Anterior cingulate cortex (tissue), 58 donors: ENCODE results near the gene ALG14.
"Not testable (repeated sequence)": the region's sequence is repeated elsewhere in the genome, so short reads cannot be mapped to it uniquely, and the experiment has no call there.

Experiments
- DNase-seq, 58 donors: peaks; one replicate each; lab custom pipeline; 2025; lab: John Stamatoyannopoulos, UW

Gene ALG14

DNA sequence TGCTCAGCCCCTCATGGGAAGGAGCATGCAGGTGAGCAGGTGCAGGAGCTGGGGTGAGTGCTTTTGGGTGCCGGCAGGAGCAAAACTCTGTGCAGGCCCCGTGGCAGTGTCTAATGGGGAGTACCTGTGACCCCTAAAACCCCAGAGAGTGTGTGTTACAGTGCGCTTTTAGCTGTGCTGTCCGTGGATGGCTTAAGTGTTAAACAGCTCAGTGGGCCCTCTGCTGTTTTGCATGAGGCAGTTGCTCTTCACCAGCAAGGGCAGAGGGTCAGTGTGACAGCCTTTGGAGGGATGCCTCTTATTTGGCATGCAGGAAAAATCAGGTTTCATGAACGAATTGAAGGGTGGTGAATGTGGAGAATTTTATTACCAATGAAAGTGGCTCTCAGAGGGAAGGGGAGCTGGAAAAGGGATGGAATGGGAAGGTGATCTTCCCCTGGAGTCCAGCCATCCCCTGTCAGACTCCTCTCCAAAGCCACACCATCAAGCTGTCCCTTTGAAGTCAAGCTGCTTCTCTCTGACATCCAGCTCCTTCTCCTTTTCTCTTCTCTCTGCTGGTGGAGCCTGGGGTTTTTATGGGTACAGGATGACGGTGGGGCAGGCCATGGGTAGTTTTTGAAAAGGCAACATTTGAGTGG is 17.0 kb upstream of the ALG14 start:
- DNase-seq: no peak

DNA sequence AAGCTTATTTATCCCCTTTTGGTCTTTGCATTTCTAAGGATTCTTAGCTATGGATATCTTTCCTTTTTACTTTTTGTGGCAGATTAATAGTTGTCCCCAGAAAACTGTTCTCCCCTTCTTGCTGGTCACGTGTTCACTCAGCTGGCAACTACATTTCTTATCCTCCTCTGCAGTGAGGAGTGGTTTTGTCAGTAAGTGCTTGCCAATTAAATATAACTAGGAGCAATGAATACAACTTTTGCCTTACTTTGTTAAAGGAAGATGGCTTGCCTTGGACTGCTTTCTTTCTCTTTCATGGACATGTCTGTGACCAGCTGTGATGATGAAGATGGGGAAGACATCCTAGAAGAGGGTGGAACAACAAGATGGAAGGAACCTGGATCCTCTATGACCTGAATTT is 15.6 kb upstream of the ALG14 start:
- no peak for DNase-seq

DNA sequence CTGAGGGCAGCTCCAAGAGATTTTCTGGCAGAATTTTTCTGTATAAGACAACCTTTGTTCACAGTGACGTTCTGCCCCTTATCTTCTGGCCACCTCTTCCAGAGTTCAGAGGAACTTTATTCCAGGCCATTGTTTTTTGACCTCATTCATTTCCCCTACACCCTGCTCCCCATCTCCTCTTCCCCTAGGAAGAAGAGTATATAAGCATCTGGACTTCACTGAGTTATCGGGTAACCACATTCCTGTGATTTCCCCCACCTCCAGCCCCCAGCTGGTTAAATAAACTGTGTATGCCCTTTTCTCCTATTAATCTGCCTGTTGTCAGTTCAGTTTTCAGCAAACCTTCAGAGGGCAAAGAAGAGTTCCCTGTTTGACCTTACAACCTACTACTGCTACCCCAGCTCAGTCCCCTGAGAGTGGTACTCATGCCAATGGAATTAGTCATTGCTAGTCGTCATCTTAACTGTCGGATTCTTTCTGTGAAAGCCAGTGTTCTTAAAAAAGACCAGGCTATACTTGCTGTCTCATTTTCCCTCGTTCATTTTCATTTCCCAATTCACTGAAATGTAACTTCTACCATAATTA is 14.3 kb upstream of the ALG14 start:
- no peak for DNase-seq

DNA sequence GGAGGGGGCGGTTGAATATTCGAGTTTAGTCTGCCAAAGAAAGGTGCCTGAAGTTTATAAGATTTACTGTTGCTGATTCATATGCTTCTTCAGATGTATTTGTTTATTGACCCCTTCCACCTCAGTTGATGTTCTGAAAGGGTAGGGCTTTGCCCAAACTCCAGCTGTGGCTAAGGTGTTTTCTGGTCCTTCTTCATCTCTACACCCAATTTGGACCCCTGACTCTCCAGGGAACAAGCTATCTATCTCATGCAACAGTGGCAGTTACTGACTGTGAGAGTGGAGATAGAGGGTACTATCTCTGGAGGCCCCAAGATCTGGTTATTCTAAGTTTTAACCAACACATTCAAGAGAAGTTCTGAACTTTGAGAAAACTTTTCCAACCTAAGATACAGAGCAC is 12.6 kb upstream of the ALG14 start:
- no peak for DNase-seq

DNA sequence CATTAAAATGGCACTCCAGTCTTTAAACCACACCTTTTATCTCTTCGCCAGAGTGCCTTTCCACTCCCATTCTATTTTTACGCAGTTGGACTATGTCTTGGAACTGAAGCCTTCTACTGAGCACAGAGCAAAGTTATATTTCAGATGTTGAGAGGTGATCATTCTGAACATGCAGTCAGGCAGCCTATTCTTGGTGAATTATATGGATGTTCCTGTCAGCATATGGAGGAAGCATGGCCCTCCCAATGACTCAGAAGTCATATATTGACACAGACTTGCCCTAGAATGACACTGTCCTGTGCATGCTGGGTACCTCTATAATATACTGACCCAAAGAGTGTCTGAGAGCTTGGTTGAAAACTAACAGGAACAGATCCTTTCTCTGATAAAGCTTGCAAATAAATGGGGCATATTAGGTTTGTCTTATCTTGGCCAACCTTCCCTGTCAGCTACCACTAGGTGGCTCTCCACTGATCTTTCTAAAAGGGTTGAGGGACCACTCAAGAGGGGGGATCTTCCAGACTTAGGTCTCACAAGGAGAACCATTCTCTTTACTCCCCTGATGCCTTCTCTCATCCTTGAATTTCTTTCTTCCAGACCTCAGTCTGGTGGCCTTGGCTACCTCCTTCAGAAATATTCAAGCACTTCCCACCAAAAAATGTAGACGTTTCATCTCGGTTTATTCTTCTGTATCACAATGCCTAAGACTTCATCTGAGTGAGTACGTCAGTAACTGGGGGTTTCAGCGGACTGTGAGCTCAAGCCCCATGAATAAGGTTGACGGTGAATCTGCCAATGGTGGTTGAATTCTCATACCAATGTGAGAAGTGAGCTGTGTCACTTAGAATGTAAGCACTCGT is 11.8 kb upstream of the ALG14 start:
- peak in 14 of 58 donors; percentile 1 to 27 (median 6) for DNase-seq

DNA sequence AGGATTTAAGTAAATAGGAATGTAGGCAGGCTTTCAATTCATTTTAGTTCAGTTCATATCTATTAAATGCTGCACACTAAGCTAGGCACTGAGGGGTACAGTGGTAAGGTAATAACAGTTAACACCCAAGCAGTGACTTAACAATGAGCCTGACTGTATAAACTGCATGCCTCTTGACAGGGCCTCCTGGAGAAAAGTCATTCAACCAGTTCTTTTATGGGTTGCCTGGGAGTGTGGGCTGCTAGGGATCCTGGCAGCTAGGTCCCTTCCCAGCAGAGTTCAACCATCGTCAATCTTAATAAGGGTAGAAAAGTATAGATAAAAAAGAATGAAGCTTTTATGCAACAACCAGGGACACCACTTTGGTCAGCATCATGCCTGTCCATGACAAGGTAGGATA is 8.1 kb upstream of the ALG14 start:
- DNase-seq: no peak

DNA sequence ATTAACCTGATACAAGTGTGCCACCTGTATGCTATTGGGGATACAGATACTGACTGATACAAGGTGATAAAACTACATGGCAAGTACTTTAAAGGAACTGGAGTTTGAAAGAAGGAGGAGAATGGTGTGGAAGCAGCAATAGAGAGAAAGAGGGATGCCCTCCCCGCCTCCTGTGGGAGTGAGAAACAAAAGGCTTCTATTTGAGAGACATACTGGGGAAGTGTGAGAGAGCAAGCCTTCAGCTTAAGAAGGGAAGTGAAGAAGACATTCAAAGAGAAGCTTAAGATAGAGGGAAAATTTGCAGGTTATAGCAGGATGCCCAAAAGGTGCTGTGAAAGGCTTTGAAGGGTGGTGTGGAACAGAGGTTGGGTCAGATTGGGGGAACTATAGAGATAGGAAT is 7.7 kb upstream of the ALG14 start:
- no peak for DNase-seq

DNA sequence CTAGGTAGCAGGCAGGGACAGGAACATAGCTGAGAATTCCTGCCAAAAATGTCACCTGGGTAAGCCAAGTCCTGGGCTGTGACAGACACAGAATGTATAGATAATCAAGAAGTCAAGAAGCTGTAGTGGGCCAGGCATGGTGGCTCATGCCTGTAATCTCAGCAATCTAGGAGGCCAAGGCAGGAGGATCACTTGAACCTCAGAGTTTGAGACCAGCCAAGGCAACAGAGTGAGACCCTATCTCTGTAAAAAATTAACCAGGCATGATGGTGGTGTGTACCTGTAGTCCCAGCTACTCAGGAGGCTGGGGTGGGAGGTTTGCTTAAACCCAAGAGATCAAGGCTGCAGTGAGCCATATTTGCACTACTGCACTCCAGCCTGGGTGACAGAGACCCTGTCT is 3.3 kb upstream of the ALG14 start:
- no peak for DNase-seq

DNA sequence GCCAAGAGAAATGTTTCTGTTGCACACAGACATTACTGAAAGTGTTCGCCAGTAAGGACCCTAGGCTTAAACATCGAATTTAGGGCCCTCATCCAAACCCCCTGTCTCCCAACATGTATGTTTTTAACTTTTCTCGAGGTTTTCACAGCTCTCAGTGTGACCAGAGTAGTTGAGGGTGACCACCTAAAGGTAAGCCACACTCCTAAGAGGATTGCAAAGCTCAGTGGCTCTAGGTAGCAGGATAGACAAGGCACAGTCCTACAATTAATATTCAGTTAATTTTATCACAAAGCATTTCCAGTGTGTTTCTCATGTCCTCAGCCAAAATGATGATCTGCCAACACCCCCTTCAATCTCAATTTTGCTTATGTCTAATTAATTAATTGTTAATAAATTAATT is 695 bp upstream of the ALG14 start:
- DNase-seq: peak in 1 of 58 donors; percentile 35

DNA sequence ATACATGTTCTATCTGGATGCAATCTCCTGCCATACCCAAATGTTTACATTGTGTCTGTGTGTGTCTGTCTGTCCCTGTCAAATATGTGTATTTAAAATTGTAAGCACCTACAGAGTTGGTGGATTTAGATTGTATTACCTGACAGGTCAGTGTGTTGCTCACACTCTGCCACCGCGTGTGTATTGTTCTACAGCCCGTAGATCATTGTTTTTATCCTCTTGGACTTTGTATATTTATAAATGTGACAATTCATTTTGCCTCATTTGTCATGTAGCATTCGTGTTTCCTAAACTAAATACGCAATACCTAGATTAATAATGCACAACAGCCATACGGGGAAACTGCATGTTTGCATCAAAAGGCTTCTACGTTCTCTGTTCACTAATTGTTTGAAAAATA is 634 bp downstream of the ALG14 start:
- no peak for DNase-seq

DNA sequence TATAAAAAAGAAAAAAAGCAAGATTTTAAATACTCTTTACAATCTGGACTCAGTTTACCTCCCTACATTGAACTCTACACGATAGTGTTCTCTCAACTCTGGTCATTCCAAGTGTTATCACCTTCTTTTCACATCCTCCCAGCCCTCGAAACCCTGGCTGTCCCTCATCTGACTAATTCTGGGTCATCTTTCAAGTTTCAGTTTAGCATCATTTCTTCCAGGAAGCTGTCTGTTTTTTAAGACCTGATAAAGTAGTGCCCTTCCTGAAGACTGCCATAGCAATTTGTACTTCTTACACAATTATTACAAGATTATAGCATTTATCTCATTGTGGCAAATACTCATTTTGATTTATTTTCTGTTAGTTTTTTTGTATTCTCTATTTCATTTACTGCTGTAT is 1.2 kb downstream of the ALG14 start:
- no peak for DNase-seq

DNA sequence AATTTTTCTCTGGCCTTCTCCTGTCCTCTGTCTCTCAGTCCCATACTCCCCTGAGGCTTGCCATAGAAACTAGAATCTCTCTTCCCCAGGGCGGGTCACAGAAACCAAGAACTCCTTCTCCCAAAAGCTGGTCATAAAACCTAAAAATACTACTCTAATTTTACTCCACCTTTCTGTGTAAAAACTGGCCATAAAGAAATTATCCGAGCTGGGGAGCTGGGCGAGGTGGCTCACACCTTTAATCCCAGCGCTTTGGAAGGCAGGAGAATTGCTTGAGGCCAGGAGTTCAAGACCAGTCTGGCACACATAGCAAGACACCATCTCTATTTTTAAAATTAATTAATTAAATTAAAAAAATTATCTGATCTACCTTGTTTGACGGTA is 3.0 kb downstream of the ALG14 start:
- DNase-seq: no peak

DNA sequence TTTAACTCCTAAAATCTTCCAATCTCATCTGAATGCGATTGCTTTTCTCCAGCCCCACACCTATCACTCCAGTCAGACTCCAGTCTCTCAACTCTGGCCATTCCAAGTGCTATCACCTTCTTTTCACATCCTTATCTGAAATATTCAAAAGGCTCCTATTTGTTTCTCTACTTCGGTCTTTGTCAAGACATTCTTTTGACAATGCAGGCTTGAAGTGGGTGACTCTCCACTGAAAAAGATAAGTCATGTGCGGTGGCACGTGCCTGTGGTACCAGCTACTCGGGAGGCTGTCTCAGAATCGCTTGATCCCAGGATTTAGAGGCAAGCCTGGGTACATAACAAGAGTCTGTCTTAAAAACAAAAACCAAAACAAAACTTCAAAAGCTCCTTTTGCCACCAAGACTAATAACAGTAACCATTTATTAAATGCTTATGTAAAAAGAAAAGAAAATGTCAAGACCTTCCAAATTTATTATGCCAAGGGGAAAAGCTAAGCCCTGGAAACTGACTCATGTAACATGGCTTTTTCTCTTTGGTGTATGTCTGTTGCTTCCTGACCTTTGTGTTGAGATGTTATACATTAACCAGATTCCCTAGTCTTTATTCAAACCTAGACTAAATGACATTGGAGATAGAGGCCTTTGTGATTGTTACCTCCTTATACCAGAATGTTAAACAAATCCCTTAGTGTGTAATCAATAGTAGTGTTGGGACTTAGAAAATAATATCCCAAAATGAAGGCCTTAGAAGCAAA is 3.6 kb downstream of the ALG14 start:
- no peak for DNase-seq

DNA sequence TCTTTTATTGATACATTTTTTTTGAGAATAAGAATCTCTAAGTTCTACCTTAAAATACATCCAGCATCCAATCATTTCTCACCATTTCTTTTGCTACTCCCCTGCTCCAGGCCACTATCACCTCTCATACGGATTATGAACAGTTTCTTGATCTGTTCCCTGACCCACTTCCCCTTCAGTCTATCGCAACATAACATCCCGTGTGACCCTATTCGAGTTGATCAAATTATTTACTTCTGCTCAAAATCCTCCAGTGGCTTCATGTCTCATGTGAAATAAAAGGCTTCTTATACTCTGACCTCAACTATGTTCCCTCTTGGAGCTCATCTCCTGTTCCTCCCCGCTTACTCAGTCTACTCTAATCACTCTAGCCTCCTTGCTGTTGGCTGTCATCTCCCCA is 5.2 kb downstream of the ALG14 start:
- DNase-seq: no peak

DNA sequence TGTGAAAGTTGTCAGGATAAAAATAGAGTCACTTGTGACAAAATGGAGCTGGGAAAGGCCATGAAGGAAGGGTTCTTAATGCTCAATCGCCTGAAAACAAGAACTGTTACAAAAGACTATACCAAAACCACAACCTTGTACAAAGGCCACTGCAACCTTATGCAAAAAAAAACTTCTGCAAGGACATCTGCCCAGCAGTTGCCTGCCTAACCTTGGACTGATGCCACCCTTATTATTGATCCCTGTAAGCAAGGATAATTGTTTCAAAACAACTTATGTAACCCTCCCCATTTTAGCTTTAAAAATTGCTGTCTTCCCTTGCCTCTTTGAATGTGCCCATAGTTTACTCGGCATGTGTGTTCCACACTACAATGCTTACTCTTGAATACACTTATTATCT is 5.7 kb downstream of the ALG14 start:
- no peak for DNase-seq

DNA sequence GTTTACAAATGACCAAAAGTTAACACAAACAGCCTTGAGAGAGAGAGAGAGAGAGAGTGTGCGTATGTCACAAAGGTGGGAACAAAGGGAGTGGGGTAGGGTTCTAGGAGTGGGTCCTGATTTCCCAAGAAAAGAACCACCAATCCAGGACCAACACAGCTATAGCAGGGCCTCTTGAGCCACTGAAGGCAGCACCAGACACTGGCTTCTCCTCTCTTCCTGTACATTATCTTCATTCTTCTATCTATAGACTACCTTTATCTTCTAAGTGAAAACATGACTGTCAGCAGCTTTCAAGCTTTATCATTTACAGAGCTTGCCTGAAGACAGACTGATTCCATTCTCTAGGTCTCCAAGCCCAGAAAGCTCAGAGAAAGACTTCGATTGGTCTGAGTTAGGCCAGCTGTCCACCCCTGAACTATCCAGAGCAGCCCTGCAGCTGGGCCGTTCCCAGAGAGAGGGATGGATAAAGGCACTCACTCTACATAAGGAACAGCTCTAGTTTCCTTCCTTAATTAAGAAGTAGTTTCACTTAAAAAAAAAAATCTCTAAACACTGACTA is 11.2 kb downstream of the ALG14 start:
- no peak for DNase-seq

DNA sequence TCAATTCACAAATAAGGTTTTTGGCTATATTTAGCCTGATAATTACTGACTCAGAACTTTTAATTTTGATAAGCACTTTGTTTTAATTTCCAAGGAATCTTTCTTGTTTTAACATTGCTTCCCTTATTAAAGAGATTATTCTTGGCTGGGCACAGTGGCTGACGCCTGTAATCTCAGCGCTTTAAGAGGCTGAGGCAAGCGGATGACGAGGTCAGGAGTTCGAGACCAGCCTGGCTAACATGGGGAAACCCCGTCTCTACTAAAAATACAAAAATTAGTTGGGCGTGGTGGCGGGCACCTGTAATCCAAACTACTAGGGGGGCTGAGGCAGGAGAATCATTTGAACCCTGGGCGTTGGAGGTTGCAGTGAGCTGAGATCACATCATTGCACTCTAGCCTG is 13.8 kb downstream of the ALG14 start:
- DNase-seq: no peak

DNA sequence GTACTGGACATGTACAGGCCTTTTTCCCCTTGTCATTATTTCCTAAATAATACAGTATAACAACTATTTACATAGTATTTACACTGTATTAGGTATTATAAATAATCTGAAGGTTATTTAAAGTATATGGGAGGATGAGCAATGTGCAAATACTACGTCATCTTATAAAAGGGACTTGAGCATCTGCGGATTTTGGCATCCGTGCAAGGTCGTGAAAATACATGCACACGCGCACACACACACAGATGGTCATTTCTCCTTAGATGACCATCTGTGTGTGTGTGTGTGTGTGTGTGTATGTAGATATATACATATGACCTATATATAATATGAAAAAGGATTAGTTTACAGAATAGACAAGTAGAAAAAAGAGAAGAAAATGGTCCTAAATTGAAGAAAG is 15.4 kb downstream of the ALG14 start:
- no peak for DNase-seq

DNA sequence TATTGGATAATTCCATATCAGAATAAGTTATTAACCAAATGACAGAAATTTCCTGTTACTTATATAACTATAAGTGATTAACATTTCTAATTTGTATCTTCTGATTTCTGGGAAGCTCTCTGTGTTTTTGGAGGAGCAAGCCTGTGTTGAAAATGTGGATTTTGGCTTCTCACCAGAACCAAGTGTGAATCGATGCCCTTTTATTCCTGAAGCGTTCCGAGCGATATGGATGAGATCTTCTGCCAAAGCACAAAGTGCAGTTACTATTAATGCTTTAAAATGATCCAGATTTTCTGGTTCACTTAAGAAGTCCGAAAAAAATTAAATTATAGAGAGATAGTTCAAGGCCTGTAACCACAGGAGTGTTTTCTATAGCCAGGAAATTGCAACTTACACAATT is 22.8 kb downstream of the ALG14 start:
- no peak for DNase-seq

DNA sequence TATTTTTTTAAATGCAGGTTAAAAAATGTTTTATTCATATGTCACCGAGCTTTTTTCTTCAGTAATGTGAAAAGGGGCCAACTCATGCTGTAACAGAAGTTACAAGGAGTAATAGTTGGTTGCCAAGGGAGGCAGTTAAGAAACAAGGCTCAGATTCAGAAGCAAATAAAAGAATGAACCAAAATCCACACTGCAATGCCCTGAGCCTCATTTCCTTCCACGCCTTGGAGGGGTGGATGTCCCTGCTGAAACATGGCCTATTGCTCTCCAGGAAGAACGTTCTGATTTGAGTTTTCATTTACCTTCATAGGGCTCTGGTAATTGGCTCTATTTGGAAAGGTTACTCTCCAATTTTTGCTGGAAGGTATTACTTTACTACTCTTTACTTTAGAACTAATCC is 24.4 kb downstream of the ALG14 start:
- DNase-seq: peak in 1 of 58 donors; percentile 8

DNA sequence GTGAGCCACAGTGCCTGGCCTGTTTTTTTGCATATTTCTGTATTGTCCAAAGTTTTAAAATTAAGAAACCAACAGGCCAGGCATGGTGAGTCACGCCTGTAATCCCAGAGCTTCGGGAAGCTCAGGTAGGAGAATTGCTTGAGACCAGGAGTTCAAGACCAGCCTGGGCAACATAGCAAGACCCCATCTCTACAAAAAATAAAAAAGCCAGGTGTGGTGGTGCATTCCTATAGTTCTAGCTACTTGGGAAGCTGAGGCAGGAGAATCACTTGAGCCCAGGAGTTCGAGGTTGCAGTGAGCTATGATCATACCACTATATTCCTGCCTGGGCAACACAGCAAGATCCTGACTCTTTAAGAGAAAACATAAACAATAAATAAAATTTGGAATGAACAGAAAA is 25.1 kb downstream of the ALG14 start:
- not testable (repeated sequence) for DNase-seq
